ENCODE data around the gene CD82.
A peak's percentile ranks its signal among the peaks of the same experiment; 100 is the strongest.

The CD82 gene

GRCh38 chr11:44608651-44608990 is 43.2 kb downstream of the CD82 start:
- H3K9me3 ChIP-seq (ENCODE audit: control insufficient read depth, low read length): no peaks in the 10 kb centered on the region
- DNase-seq: no peak
- no peak overlapping the region for H3K4me2 ChIP-seq (ENCODE audit: low read length, poor library complexity, severe bottlenecking)
- H3K27ac ChIP-seq (ENCODE audit: low read length, poor library complexity, severe bottlenecking): no peak overlapping the region
- no peak overlapping the region for H3K4ac ChIP-seq (ENCODE audit: low read depth in 1 of 2, low read length in 2 of 2)
- peaks cover 16% of the 10 kb centered on the region for H3K79me1 ChIP-seq (replicated peaks; ENCODE audit: low read length, poor library complexity, severe bottlenecking)
- H3K27me3 ChIP-seq (ENCODE audit: control insufficient read depth in 1 of 2, insufficient read depth in 1 of 2, low read length in 2 of 2): no peaks in the 10 kb centered on the region
- H3K36me3 ChIP-seq (ENCODE audit: control insufficient read depth in 1 of 2, insufficient read depth in 2 of 2, low read depth in 1 of 2, low read length in 2 of 2): peaks cover 12 to 71% of the 10 kb centered on the region in 2 experiments
- H3K18ac ChIP-seq (ENCODE audit: low read depth in 1 of 2, low read length in 2 of 2): peak overlapping the region; percentile 3 to 85
- no peak overlapping the region for H3K9ac ChIP-seq (ENCODE audit: low read length)
- H3K23ac ChIP-seq (ENCODE audit: low read length in 2 of 2): no peak overlapping the region
- H2AFZ ChIP-seq (ENCODE audit: low read depth, low read length): no peak overlapping the region
- no peak overlapping the region for H2BK15ac ChIP-seq (ENCODE audit: low read depth, poor library complexity, severe bottlenecking)
- no peak overlapping the region for H4K8ac ChIP-seq (ENCODE audit: low read length)
- no peak overlapping the region for H2BK5ac ChIP-seq (ENCODE audit: low read depth, low read length, poor library complexity, severe bottlenecking)
- no peak overlapping the region for H4K91ac ChIP-seq (ENCODE audit: low read length)
- H2BK12ac ChIP-seq (ENCODE audit: low read length in 2 of 2): no peak overlapping the region
- H2BK120ac ChIP-seq (ENCODE audit: low read depth, low read length): no peak overlapping the region
- H2AK5ac ChIP-seq (ENCODE audit: low read length, severe bottlenecking): no peak overlapping the region
- no peak overlapping the region for H3K14ac ChIP-seq (ENCODE audit: low read length in 2 of 2)
- peaks cover 42% of the 10 kb centered on the region for H3K4me1 ChIP-seq (ENCODE audit: control insufficient read depth, insufficient read depth, low read depth, low read length)
- WGBS: 84% methylated on average over 9 of the region's 9 CpGs
- no peak overlapping the region for H3K4me3 ChIP-seq (ENCODE audit: insufficient read depth in 1 of 2, low read depth in 1 of 2, low read length in 2 of 2)

GRCh38 chr11:44608991-44609782 is 43.7 kb downstream of the CD82 start:
- 92% methylated on average over 11 of the region's 11 CpGs for WGBS

GRCh38 chr11:44609783-44610155 is 44.3 kb downstream of the CD82 start:
- no peaks in the 10 kb centered on the region for H3K9me3 ChIP-seq (ENCODE audit: control insufficient read depth, low read length)
- no peak overlapping the region for H2AK5ac ChIP-seq (ENCODE audit: low read length, severe bottlenecking)
- H3K23ac ChIP-seq (ENCODE audit: low read length in 2 of 2): no peak overlapping the region
- no peak overlapping the region for H4K8ac ChIP-seq (ENCODE audit: low read length)
- no peak for DNase-seq
- H3K9ac ChIP-seq (ENCODE audit: low read length): no peak overlapping the region
- peak overlapping the region in 1 of 2 experiments; percentile 1 for H3K18ac ChIP-seq (ENCODE audit: low read depth in 1 of 2, low read length in 2 of 2)
- H2AFZ ChIP-seq (ENCODE audit: low read depth, low read length): no peak overlapping the region
- 76% methylated on average over 3 of the region's 3 CpGs for WGBS
- H2BK5ac ChIP-seq (ENCODE audit: low read depth, low read length, poor library complexity, severe bottlenecking): no peak overlapping the region
- H2BK120ac ChIP-seq (ENCODE audit: low read depth, low read length): no peak overlapping the region
- H3K4me3 ChIP-seq (ENCODE audit: insufficient read depth in 1 of 2, low read depth in 1 of 2, low read length in 2 of 2): no peak overlapping the region
- H3K4me2 ChIP-seq (ENCODE audit: low read length, poor library complexity, severe bottlenecking): no peak overlapping the region
- H3K14ac ChIP-seq (ENCODE audit: low read length in 2 of 2): no peak overlapping the region
- H3K36me3 ChIP-seq (ENCODE audit: control insufficient read depth in 1 of 2, insufficient read depth in 2 of 2, low read depth in 1 of 2, low read length in 2 of 2): peaks cover 12 to 71% of the 10 kb centered on the region in 2 experiments
- peaks cover 20% of the 10 kb centered on the region for H3K79me1 ChIP-seq (replicated peaks; ENCODE audit: low read length, poor library complexity, severe bottlenecking)
- H4K91ac ChIP-seq (ENCODE audit: low read length): no peak overlapping the region
- H3K4ac ChIP-seq (ENCODE audit: low read depth in 1 of 2, low read length in 2 of 2): peak overlapping the region in 1 of 2 experiments; percentile 19
- no peaks in the 10 kb centered on the region for H3K27me3 ChIP-seq (ENCODE audit: control insufficient read depth in 1 of 2, insufficient read depth in 1 of 2, low read length in 2 of 2)
- H3K4me1 ChIP-seq (ENCODE audit: control insufficient read depth, insufficient read depth, low read depth, low read length): peaks cover 36% of the 10 kb centered on the region
- H2BK15ac ChIP-seq (ENCODE audit: low read depth, poor library complexity, severe bottlenecking): no peak overlapping the region
- H2BK12ac ChIP-seq (ENCODE audit: low read length in 2 of 2): no peak overlapping the region
- H3K27ac ChIP-seq (ENCODE audit: low read length, poor library complexity, severe bottlenecking): no peak overlapping the region

More at GRCh38 chr11:44608991-44609782, 43.7 kb downstream of the CD82 start:
- Histone ChIP-seq H2BK5ac (ENCODE audit: low read depth, low read length, poor library complexity, severe bottlenecking) (no peak overlapping the region), H3K9me3 (ENCODE audit: control insufficient read depth, low read length) (no peaks in the 10 kb centered on the region), H2BK12ac (ENCODE audit: low read length in 2 of 2) (peak overlapping the region in 1 of 2 experiments; percentile 82), H3K4me1 (ENCODE audit: control insufficient read depth, insufficient read depth, low read depth, low read length) (peaks cover 38% of the 10 kb centered on the region), H4K8ac (ENCODE audit: low read length) (no peak overlapping the region), H3K23ac (ENCODE audit: low read length in 2 of 2) (peak overlapping the region in 1 of 2 experiments; percentile 3), H3K36me3 (ENCODE audit: control insufficient read depth in 1 of 2, insufficient read depth in 2 of 2, low read depth in 1 of 2, low read length in 2 of 2) (peaks cover 12 to 71% of the 10 kb centered on the region in 2 experiments), H3K18ac (ENCODE audit: low read depth in 1 of 2, low read length in 2 of 2) (peak overlapping the region in 1 of 2 experiments; percentile 85), H3K14ac (ENCODE audit: low read length in 2 of 2) (peak overlapping the region in 1 of 2 experiments; percentile 80), H3K4ac (ENCODE audit: low read depth in 1 of 2, low read length in 2 of 2) (peak overlapping the region in 1 of 2 experiments; percentile 74), H2AK5ac (ENCODE audit: low read length, severe bottlenecking) (no peak overlapping the region), H3K79me1 (replicated peaks; ENCODE audit: low read length, poor library complexity, severe bottlenecking) (peaks cover 16% of the 10 kb centered on the region), H3K27me3 (ENCODE audit: control insufficient read depth in 1 of 2, insufficient read depth in 1 of 2, low read length in 2 of 2) (no peaks in the 10 kb centered on the region), H3K4me3 (ENCODE audit: insufficient read depth in 1 of 2, low read depth in 1 of 2, low read length in 2 of 2) (no peak overlapping the region), H2BK15ac (ENCODE audit: low read depth, poor library complexity, severe bottlenecking) (no peak overlapping the region), H3K9ac (ENCODE audit: low read length) (no peak overlapping the region), H3K27ac (ENCODE audit: low read length, poor library complexity, severe bottlenecking) (no peak overlapping the region), H2BK120ac (ENCODE audit: low read depth, low read length) (no peak overlapping the region), H2AFZ (ENCODE audit: low read depth, low read length) (no peak overlapping the region), H3K4me2 (ENCODE audit: low read length, poor library complexity, severe bottlenecking) (no peak overlapping the region), H4K91ac (ENCODE audit: low read length) (peak overlapping the region; percentile 71)
- DNase-seq: no peak

- Histone ChIP-seq H4K8ac (ENCODE audit: low read length) (no peak overlapping the region), H3K18ac (ENCODE audit: low read depth in 1 of 2, low read length in 2 of 2) (no peak overlapping the region), H3K4me2 (ENCODE audit: low read length, poor library complexity, severe bottlenecking) (no peak overlapping the region), H3K36me3 (ENCODE audit: control insufficient read depth in 1 of 2, insufficient read depth in 2 of 2, low read depth in 1 of 2, low read length in 2 of 2) (peaks cover 7 to 71% of the 10 kb centered on the region in 2 experiments), H3K4ac (ENCODE audit: low read depth in 1 of 2, low read length in 2 of 2) (no peak overlapping the region), H3K9me3 (ENCODE audit: control insufficient read depth, low read length) (no peaks in the 10 kb centered on the region), H3K27me3 (ENCODE audit: control insufficient read depth in 1 of 2, insufficient read depth in 1 of 2, low read length in 2 of 2) (no peaks in the 10 kb centered on the region), H3K4me3 (ENCODE audit: insufficient read depth in 1 of 2, low read depth in 1 of 2, low read length in 2 of 2) (no peak overlapping the region), H3K14ac (ENCODE audit: low read length in 2 of 2) (no peak overlapping the region), H2AFZ (ENCODE audit: low read depth, low read length) (no peak overlapping the region), H2BK120ac (ENCODE audit: low read depth, low read length) (no peak overlapping the region), H2BK12ac (ENCODE audit: low read length in 2 of 2) (no peak overlapping the region), H3K79me1 (replicated peaks; ENCODE audit: low read length, poor library complexity, severe bottlenecking) (peaks cover 24% of the 10 kb centered on the region), H2AK5ac (ENCODE audit: low read length, severe bottlenecking) (no peak overlapping the region), H3K9ac (ENCODE audit: low read length) (no peak overlapping the region), H3K27ac (ENCODE audit: low read length, poor library complexity, severe bottlenecking) (no peak overlapping the region), H2BK5ac (ENCODE audit: low read depth, low read length, poor library complexity, severe bottlenecking) (no peak overlapping the region), H3K23ac (ENCODE audit: low read length in 2 of 2) (no peak overlapping the region), H3K4me1 (ENCODE audit: control insufficient read depth, insufficient read depth, low read depth, low read length) (peaks cover 38% of the 10 kb centered on the region), H2BK15ac (ENCODE audit: low read depth, poor library complexity, severe bottlenecking) (no peak overlapping the region), H4K91ac (ENCODE audit: low read length) (no peak overlapping the region)
- DNase-seq: no peak
- 99% methylated on average over 8 of the region's 9 CpGs for WGBS
Observed at GRCh38 chr11:44610186-44610955, 44.9 kb downstream of the CD82 start.
